Endometrium (tissue), 2 donors: ENCODE data around the gene GDPD3.
"Not testable (repeated sequence)": the region's sequence is repeated elsewhere in the genome, so short reads cannot be mapped to it uniquely, and the experiment has no call there.

Experiments
- FAIRE-seq: peaks from 2 replicates; lab custom pipeline; 2012; peaks lifted over from hg19 to GRCh38; lab: Jason Lieb, UNC
- donor health status: control.
- donor health status: control.

Gene GDPD3

DNA sequence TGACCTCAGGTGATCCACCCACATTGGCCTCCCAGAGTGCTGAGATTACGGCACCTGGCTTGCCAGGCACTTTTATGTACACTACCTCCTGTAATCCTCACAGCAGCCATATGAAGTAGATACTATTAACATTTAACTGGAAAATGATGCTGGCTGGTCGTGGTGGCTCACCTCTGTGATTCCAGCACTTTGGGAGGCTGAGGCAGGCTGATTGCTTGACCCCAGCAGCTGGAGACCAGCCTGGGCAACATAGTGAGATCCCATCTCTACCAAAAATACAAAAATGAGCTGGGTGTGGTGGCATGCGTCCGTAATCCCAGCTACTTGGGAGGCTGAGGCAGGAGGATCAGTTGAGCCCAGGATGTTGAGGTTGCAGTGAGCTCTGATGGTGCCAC lies 11.6 kb upstream of the GDPD3 start:
- no peak for FAIRE-seq

GRCh38 chr16:30122604-30123160 lies 9.3 kb upstream of the GDPD3 start:
- no peak for FAIRE-seq

- FAIRE-seq: no peak
These were observed 8.6 kb upstream of the GDPD3 start for GRCh38 chr16:30121741-30122571.

DNA sequence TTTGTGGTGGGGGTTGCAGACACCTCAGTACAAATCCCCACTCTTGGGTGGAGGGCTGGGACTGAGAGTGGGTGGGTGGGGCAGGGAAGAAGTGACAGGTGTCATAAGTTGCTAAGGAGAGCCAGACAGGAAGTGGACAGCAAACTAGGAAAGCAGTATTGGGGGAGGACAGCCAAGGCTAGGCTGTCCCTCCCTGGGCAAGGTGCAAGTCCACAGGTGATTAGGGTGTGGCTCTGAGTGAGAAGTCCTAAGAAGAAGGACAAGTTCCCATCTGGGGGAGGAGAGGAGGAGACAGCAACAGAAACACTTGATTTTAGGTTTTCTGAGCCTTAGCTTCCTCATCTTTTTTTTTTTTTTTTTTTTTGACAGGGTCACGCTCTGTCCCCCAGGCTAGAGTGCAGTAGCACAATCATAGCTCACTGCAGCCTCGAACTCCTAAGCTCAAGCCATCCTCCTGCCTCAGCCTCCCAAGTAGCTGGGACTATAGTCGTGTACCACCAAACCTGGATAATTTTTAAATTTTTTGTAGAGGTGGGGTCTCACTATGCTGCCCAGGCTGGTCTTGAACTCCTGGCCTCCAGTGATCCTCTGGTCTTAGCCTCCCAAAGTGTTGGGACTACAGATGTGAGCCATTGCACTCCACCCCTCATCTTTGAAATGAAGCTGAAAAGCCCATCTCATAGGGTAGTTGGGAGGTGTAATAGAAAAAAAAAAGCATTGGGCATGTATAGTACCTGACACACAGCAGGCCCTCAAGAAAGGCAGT lies 7.2 kb upstream of the GDPD3 start:
- no peak for FAIRE-seq

GRCh38 chr16:30119428-30119827 lies 6.1 kb upstream of the GDPD3 start:
- no peak for FAIRE-seq

GRCh38 chr16:30117768-30118167 lies 4.4 kb upstream of the GDPD3 start:
- FAIRE-seq: no peak

DNA sequence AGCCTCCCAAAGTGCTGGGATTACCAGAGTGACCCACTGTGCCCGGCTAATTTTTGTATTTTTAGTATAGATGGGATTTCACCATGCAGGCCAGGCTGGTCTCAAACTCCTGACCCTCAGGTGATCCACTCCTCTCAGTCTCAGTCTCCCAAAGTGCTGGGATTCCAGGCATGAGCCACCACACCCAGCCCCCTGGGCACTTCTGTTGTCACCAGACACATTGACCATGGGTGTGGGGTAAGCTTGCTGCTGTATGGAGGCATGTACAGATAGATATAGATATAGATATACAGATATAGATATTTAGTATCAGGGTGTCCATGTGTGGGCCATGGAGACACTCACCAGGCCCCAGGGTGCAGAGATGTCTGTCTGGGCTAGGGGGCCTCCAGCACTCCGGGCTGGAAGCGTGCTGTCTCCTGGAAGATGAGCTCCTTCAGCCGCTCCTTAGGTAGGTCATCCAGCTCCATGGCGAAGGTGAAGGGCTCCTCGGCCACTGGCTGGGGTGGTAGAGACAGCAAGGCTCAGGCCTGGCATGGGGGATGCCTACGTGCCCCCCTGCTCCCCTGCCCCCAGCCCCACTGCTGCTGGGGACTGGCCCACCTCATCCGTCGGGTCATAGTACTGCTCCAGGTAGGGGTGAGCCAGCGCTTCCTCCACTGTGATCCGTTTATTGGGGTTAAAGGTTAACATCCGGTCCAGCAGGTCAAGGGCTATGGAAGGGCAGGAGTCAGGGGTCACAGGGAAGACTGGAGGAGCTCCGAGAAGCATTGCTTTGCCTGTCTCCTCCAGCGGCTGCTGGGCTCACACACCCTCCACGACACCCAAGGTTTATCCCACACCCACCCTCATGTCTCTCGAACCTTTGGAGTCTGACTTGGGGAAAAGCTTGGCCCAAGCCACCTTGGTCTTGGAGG lies 3.2 kb upstream of the GDPD3 start:
- no peak for FAIRE-seq

GRCh38 chr16:30115238-30115637 lies 1.9 kb upstream of the GDPD3 start:
- FAIRE-seq: no peak

- not testable (repeated sequence) for FAIRE-seq
These were observed 1.5 kb upstream of the GDPD3 start for GRCh38 chr16:30114833-30115232.

DNA sequence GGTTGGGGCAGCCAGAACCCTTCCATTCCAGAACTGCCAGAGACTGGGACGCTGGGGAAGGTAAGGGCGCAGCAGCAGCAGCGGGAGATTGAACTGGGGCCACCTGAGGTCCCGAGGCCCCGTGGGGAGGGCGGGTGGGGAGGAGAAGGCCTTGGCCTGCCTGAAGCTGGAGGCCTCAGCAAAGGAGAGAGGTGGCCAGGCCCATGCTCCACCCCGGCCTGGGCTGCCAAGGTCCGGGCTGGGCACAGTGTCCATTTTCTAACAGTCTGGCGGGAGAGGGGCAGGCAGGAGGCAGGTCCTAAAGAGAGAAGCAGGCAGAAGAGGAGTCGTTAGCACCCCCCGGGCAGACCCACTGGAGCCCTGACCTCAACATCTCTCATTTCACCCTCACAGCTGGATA lies 1.1 kb upstream of the GDPD3 start:
- no peak for FAIRE-seq

- FAIRE-seq: no peak
These were observed 485 bp upstream of the GDPD3 start for GRCh38 chr16:30113711-30114333.

GRCh38 chr16:30112197-30113030 lies 923 bp downstream of the GDPD3 start:
- FAIRE-seq: no peak

- FAIRE-seq: no peak
These were observed 2.7 kb downstream of the GDPD3 start for GRCh38 chr16:30110661-30111060.

- FAIRE-seq: no peak
These were observed 5.1 kb downstream of the GDPD3 start for GRCh38 chr16:30108059-30108850.

GRCh38 chr16:30104492-30104891 lies 8.8 kb downstream of the GDPD3 start:
- FAIRE-seq: no peak

- FAIRE-seq: no peak
These were observed 9.2 kb downstream of the GDPD3 start for GRCh38 chr16:30104090-30104489.

- no peak for FAIRE-seq
These were observed 16.3 kb downstream of the GDPD3 start for GRCh38 chr16:30096862-30097563.

GRCh38 chr16:30096105-30096861 lies 17.1 kb downstream of the GDPD3 start, which contains the start of gene YPEL3:
TSS of gene YPEL3 (minus strand) at chr16:30096213. CDS start at chr16:30095482, 731 bp downstream.
- no peak for FAIRE-seq
